Loucy (cell line): ENCODE results near the gene TCTN1.

ENCODE experiments used
- EZH2phosphoT487 ChIP-seq: fragments of 200-600 bp; IDR thresholded peaks from 2 replicates; pipeline ENCODE4 v1.6.1; 2018; ENCODE audit warnings: antibody characterized with exemption, mild to moderate bottlenecking, moderate library complexity, borderline replicate concordance
- TF ChIP-seq, protein P1 (sequence below): fragments of 200-600 bp; sonication (generic); conservative IDR thresholded peaks from 2 replicates; pipeline ENCODE4 v1.5.1; 2014; ENCODE audit warnings: mild to moderate bottlenecking, antibody characterized with exemption, low read length

DNA sequence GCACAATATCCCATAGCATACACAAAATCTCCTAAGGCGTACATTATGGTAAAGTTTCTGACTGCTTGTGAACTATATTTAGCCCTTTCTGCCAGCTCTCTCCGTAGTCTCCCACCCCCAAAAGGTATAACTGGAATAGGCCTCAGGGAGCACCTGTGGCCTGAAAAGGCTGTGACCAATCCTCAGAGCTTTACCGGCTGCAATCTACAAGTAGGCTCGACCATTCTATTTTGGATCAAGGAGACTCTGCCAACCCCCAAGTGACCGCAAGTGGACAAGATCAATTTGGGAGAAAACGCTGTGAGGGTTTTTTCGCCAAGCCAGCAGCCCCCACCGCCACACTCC is 32.0 kb upstream of the TCTN1 start:
- TF ChIP-seq, protein P1, sequence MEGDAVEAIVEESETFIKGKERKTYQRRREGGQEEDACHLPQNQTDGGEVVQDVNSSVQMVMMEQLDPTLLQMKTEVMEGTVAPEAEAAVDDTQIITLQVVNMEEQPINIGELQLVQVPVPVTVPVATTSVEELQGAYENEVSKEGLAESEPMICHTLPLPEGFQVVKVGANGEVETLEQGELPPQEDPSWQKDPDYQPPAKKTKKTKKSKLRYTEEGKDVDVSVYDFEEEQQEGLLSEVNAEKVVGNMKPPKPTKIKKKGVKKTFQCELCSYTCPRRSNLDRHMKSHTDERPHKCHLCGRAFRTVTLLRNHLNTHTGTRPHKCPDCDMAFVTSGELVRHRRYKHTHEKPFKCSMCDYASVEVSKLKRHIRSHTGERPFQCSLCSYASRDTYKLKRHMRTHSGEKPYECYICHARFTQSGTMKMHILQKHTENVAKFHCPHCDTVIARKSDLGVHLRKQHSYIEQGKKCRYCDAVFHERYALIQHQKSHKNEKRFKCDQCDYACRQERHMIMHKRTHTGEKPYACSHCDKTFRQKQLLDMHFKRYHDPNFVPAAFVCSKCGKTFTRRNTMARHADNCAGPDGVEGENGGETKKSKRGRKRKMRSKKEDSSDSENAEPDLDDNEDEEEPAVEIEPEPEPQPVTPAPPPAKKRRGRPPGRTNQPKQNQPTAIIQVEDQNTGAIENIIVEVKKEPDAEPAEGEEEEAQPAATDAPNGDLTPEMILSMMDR: no peak
- no peak for TF ChIP-seq EZH2phosphoT487
